ENCODE data around the gene LAPTM5. TPM values are rescaled to one million over a fixed set of nuclear protein-coding genes. Genes with fewer than 3 reads are reported as not detected.

LAPTM5 gene
- total and polyA plus RNA-seq, 2 of the 13 experiments (the other 11 are each of a cell fraction or from before 2014, with no cell fraction given), result 0.41 to 0.86 TPM

GRCh38 chr1:30718636-30719405, 38.8 kb downstream of the LAPTM5 start (continued):
- TF ChIP-seq GPBP1L1 (CRISPR knock-in tag; IDR thresholded peaks at IDR 0.05), result no peak
- TF ChIP-seq CSRNP2 (CRISPR knock-in tag; conservative IDR thresholded peaks at IDR 0.05; ENCODE audit: low read depth), result no peak
- no peak for TF ChIP-seq ATRX (CRISPR knock-in tag; IDR thresholded peaks at IDR 0.05; ENCODE audit: borderline replicate concordance)
- no peak for TF ChIP-seq ZNF510 (CRISPR knock-in tag; IDR thresholded peaks at IDR 0.05; ENCODE audit: low read depth)
- TF ChIP-seq ZNF160 (CRISPR knock-in tag; IDR thresholded peaks at IDR 0.05), result 0 out of 2 replicates have a peak, but pooled peaks have one; percentile 66
- TF ChIP-seq SNAPC5 (CRISPR knock-in tag; IDR thresholded peaks at IDR 0.05; ENCODE audit: borderline replicate concordance), result no peak
- no peak for TF ChIP-seq POLR2AphosphoS2 (IDR thresholded peaks at IDR 0.05; ENCODE audit: low read depth, low read length)
- 0 out of 2 replicates have a peak, but pooled peaks have one; percentile 37 for TF ChIP-seq ZBTB2 (CRISPR knock-in tag; IDR thresholded peaks at IDR 0.05; ENCODE audit: low read depth)
- no peak for TF ChIP-seq ZNF572 (CRISPR knock-in tag; IDR thresholded peaks at IDR 0.05)
- peak; percentile 55; the same call in 1 of the 2 replicates for TF ChIP-seq FOXO1 (CRISPR knock-in tag; IDR thresholded peaks at IDR 0.05)
- TF ChIP-seq ZNF331 (CRISPR knock-in tag; IDR thresholded peaks at IDR 0.05), result peak; percentile 49; the same call in 1 of the 2 replicates
- 0 out of 2 replicates have a peak, but pooled peaks have one; percentile 44 for TF ChIP-seq ZNF101 (CRISPR knock-in tag; IDR thresholded peaks at IDR 0.05; ENCODE audit: borderline replicate concordance, low read depth)
- TF ChIP-seq ZNF274 (CRISPR knock-in tag; IDR thresholded peaks at IDR 0.05), result peak; percentile 70
- no peak for TF ChIP-seq SNRNP70 (IDR thresholded peaks at IDR 0.05; ENCODE audit: low read depth, low read length)
- TF ChIP-seq EZH2 (conservative IDR thresholded peaks at IDR 0.05; ENCODE audit: low read depth, low read length), result no peak
- TF ChIP-seq KMT2B (CRISPR knock-in tag; IDR thresholded peaks at IDR 0.05), result peak; percentile 39; the same call in 1 of the 2 replicates
- TF ChIP-seq ZBTB37 (CRISPR knock-in tag; IDR thresholded peaks at IDR 0.05), result no peak; the same call in 1 of the 2 replicates
- TF ChIP-seq RFXANK (CRISPR knock-in tag; IDR thresholded peaks at IDR 0.05), result no peak
- TF ChIP-seq ZNF354B (CRISPR knock-in tag; IDR thresholded peaks at IDR 0.05), result no peak
- TF ChIP-seq ETS1 (CRISPR knock-in tag; IDR thresholded peaks at IDR 0.05), result 0 out of 2 replicates have a peak, but pooled peaks have one; percentile 43
- no peak for TF ChIP-seq TOE1 (CRISPR knock-in tag; IDR thresholded peaks at IDR 0.05)
- TF ChIP-seq ZNF570 (CRISPR knock-in tag; IDR thresholded peaks at IDR 0.05; ENCODE audit: borderline replicate concordance), result no peak

All from HepG2 (cell line).